ENCODE results near the gene SLC2A9. TPM values are rescaled to one million over a fixed set of nuclear protein-coding genes. Genes with fewer than 3 reads are reported as not detected.

The SLC2A9 gene
- total and polyA plus RNA-seq, 2 of the 8 experiments (the other 6 are each of a cell fraction or from before 2014, with no cell fraction given), result 0.20 to 0.26 TPM

DNA sequence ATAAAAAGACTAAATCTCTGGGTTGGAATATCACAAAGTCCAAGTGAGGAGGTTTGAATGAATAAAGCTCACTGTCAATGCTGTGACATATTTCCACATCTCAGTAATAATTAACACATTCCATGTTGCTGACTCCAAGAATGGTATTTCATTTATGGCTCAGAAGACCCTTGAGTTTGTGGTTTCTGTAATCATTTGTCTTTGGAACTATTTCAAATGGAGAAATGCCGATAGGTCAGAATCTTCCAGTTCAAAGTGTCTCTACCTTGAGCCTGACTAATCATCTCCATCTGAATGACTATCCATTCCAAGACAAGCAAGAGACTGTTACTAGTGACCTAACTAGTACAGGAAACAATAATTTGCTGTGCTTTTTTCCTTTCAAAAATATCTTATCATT, 24.2 kb upstream of the SLC2A9 start:
- H3K14ac ChIP-seq (ENCODE audit: insufficient read length), result no peak overlapping the region
- no peak overlapping the region for H2BK12ac ChIP-seq (ENCODE audit: low read depth, low read length)
- no peak overlapping the region for H3K27ac ChIP-seq (ENCODE audit: low read depth, low read length)
- H4K91ac ChIP-seq (replicated peaks; ENCODE audit: insufficient read length, low read length), result no peak overlapping the region
- H2AK5ac ChIP-seq (ENCODE audit: low read depth, low read length), result no peak overlapping the region
- H3K4me3 ChIP-seq (ENCODE audit: extremely low read depth in 1 of 4, insufficient read depth in 2 of 4, low read depth in 3 of 4, low read length in 4 of 4), result no peak overlapping the region
- H2BK120ac ChIP-seq (replicated peaks; ENCODE audit: low read depth, low read length), result no peak overlapping the region
- H2BK5ac ChIP-seq (ENCODE audit: low read depth, low read length), result no peak overlapping the region
- TF ChIP-seq TBP (IDR thresholded peaks at IDR 0.05; ENCODE audit: low read depth, low read length) (no peak), PHF8 (conservative IDR thresholded peaks at IDR 0.05; ENCODE audit: low read depth, low read length) (no peak), TEAD4 (IDR thresholded peaks at IDR 0.05; ENCODE audit: low read depth, low read length) (no peak), MAFK (IDR thresholded peaks at IDR 0.05; ENCODE audit: low read depth, low read length) (no peak), SAP30 (IDR thresholded peaks at IDR 0.05; ENCODE audit: insufficient read depth, insufficient replicate concordance, low read length) (no peak), POLR2AphosphoS5 (IDR thresholded peaks at IDR 0.05; ENCODE audit: low read depth, low read length) (no peak)
- TF ChIP-seq, protein P1, sequence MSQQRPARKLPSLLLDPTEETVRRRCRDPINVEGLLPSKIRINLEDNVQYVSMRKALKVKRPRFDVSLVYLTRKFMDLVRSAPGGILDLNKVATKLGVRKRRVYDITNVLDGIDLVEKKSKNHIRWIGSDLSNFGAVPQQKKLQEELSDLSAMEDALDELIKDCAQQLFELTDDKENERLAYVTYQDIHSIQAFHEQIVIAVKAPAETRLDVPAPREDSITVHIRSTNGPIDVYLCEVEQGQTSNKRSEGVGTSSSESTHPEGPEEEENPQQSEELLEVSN (IDR thresholded peaks at IDR 0.05), result no peak
- H3K4me2 ChIP-seq (ENCODE audit: insufficient read depth in 1 of 2, low read depth in 2 of 2, low read length in 2 of 2), result no peak overlapping the region
- H2AFZ ChIP-seq (ENCODE audit: low read length), result no peak overlapping the region
- CTCF ChIA-PET (ENCODE audit: partially characterized antibody), result no interaction called here
- WGBS, 2 experiments (ENCODE audit: extremely low coverage in 1 of 2, insufficient coverage in 1 of 2, insufficient read length in 1 of 2, insufficient replicate concordance in 2 of 2, low coverage in 1 of 2, low lambda C conversion rate in 2 of 2, missing lambda C conversion rate in 1 of 2), result 96% methylated on average over 1 of the region's 1 CpG; no CpG with 5 or more reads in 1 of the 2 experiments
- POLR2A ChIA-PET (ENCODE audit: partially characterized antibody), result no interaction called here
- no peak overlapping the region for H2BK20ac ChIP-seq (ENCODE audit: low read length)
- H4K8ac ChIP-seq (ENCODE audit: extremely low read depth, insufficient read depth, low read length), result no peak overlapping the region
- H3K36me3 ChIP-seq (ENCODE audit: control insufficient read depth in 2 of 4, insufficient read depth in 4 of 4, low read length in 3 of 4), result no peaks in the 10 kb centered on the region
- no peak overlapping the region for H2BK15ac ChIP-seq (ENCODE audit: low read length)
- no peaks in the 10 kb centered on the region for H3K23me2 ChIP-seq (ENCODE audit: low read depth, low read length)
- H4K5ac ChIP-seq (ENCODE audit: insufficient read length, low read depth, low read length), result no peak overlapping the region
- H3K56ac ChIP-seq (replicated peaks; ENCODE audit: insufficient read length, low read depth, low read length), result no peak overlapping the region
- no peak overlapping the region for H3K4ac ChIP-seq (replicated peaks; ENCODE audit: insufficient read length, low read depth, low read length)
- no peaks in the 10 kb centered on the region for H4K20me1 ChIP-seq (replicated peaks in 1 of 2; ENCODE audit: control insufficient read depth in 1 of 2, insufficient read depth in 2 of 2, low read length in 2 of 2)
- no peak overlapping the region for H3K23ac ChIP-seq (ENCODE audit: insufficient read length)
- H3K79me1 ChIP-seq (ENCODE audit: low read depth, low read length), result no peaks in the 10 kb centered on the region
- no peak overlapping the region for H3K9ac ChIP-seq (replicated peaks in 1 of 4; ENCODE audit: extremely low read depth in 1 of 4, low read depth in 3 of 4, low read length in 3 of 4)
- H3K9me3 ChIP-seq (ENCODE audit: insufficient read depth in 2 of 2, low read depth in 1 of 2, low read length in 1 of 2), result no peaks in the 10 kb centered on the region
- no peak overlapping the region for H3K18ac ChIP-seq (ENCODE audit: extremely low read depth, low read length)
- no peaks in the 10 kb centered on the region for H3K79me2 ChIP-seq (ENCODE audit: control insufficient read depth in 1 of 2, insufficient read depth in 2 of 2, low read length in 2 of 2)
- FAIRE-seq (no peak), DNase-seq (ENCODE audit: low read depth in 1 of 2, low spot score in 2 of 2) (no peak)
- peaks cover 2 to 7% (median 5%) of the 10 kb centered on the region in 4 experiments; a peak in 5 of 7 replicates for H3K4me1 ChIP-seq (replicated peaks in 1 of 4; ENCODE audit: control insufficient read depth in 3 of 4, insufficient read depth in 4 of 4, low read length in 3 of 4)
- H3K27me3 ChIP-seq (replicated peaks in 1 of 4; ENCODE audit: control insufficient read depth in 3 of 4, extremely low read depth in 1 of 4, insufficient read depth in 3 of 4, low read length in 3 of 4), result no peaks in the 10 kb centered on the region
